ENCODE results near the gene PTPRD. TPM values are rescaled to one million over a fixed set of nuclear protein-coding genes. Genes with fewer than 3 reads are reported as not detected.

PTPRD gene
- total RNA-seq, 4 donors from 2014 or later: 0.78 to 11.7 (median 1.6) TPM

DNA sequence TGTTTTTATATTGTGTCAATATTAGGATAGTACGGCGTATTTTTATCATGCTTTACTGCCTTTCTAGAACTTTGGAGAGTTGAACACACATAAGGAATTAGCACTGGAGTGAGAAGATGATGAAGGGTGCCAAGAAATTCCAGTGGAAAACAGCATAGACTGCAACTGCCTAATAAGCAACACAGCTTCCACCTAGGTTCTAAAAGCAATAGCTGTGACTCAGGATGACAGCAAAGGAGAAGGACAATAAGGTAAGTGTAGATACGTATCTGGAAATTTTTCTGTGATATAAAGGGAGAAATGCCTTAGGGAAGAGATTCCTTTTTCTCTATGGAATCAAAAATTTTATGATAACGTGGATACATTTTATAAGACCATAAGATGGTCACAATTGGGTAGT is 7.4 kb downstream of the PTPRD start:
- in situ Hi-C loops (cut with MboI; ENCODE audit: low sequenced_read_pairs in 4 of 4) (no loop called here), intact Hi-C loops (cut with DNase I; ENCODE audit: low total_unique reads) (no loop called here)
- TF ChIP-seq, protein P1, sequence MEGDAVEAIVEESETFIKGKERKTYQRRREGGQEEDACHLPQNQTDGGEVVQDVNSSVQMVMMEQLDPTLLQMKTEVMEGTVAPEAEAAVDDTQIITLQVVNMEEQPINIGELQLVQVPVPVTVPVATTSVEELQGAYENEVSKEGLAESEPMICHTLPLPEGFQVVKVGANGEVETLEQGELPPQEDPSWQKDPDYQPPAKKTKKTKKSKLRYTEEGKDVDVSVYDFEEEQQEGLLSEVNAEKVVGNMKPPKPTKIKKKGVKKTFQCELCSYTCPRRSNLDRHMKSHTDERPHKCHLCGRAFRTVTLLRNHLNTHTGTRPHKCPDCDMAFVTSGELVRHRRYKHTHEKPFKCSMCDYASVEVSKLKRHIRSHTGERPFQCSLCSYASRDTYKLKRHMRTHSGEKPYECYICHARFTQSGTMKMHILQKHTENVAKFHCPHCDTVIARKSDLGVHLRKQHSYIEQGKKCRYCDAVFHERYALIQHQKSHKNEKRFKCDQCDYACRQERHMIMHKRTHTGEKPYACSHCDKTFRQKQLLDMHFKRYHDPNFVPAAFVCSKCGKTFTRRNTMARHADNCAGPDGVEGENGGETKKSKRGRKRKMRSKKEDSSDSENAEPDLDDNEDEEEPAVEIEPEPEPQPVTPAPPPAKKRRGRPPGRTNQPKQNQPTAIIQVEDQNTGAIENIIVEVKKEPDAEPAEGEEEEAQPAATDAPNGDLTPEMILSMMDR (IDR thresholded peaks at IDR 0.05 in 4 of 5, conservative IDR thresholded peaks at IDR 0.05 in 1 of 5): no peak
- TF ChIP-seq POLR2A (IDR thresholded peaks at IDR 0.05): no peak
- no peak for DNase-seq
- H3K4me3 ChIP-seq: no peak overlapping the region
- H3K9me3 ChIP-seq: no peaks in the 10 kb centered on the region
- no peaks in the 10 kb centered on the region for H3K36me3 ChIP-seq
- H3K27me3 ChIP-seq: no peaks in the 10 kb centered on the region
- H3K27ac ChIP-seq: no peak overlapping the region
- H3K4me1 ChIP-seq: no peaks in the 10 kb centered on the region
- no peak for ATAC-seq

DNA sequence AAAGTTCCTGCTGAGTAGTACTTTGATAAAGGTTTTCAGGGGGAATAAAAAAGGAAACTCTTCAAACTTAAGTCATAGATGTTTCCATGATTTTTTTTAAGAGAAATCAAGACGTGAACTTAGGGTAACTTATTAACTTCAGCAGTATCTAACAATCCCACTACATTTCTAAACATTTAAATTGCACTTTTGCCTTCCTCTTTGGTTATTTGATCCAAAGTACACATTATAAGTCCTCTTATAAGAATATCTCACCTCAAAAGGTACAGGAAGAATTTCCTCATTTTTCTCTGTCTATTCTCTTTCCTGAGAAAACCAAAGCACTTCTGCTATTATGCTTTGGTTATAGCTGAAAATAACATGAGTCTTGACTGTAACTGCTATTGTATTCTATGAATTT is 7.9 kb downstream of the PTPRD start:
- Histone ChIP-seq H3K4me3 (no peak overlapping the region), H3K27ac (no peak overlapping the region), H3K9me3 (no peaks in the 10 kb centered on the region), H3K27me3 (no peaks in the 10 kb centered on the region), H3K4me1 (no peaks in the 10 kb centered on the region), H3K36me3 (no peaks in the 10 kb centered on the region)
- TF ChIP-seq, protein P1 (IDR thresholded peaks at IDR 0.05 in 4 of 5, conservative IDR thresholded peaks at IDR 0.05 in 1 of 5): no peak
- TF ChIP-seq POLR2A (IDR thresholded peaks at IDR 0.05): no peak
- no peak for DNase-seq
- intact Hi-C loops (cut with DNase I; ENCODE audit: low total_unique reads) (no loop called here), in situ Hi-C loops (cut with MboI; ENCODE audit: low sequenced_read_pairs in 4 of 4) (no loop called here)
- ATAC-seq: no peak

DNA sequence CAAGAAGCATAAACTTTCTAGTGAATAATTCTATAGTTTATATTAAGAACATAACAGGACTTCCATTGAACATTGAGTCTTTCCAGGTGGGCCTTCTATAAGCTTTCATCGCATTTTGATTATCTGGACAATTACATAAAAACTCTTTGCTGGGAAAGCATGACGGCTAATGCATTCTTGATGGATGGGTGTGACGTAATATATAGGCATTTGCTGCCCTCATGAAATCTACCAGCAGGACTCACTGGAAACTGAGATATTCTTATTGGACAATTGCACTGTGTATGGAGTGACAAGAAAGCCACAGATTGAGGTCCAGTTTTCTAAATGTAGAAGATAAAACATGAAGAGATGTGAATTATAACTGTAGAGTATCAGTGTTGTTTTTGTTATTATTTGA is 15.0 kb downstream of the PTPRD start:
- H3K27ac ChIP-seq: no peak overlapping the region
- in situ Hi-C loops (cut with MboI; ENCODE audit: low sequenced_read_pairs in 4 of 4): loop anchor here in 1 of 4 donors (25.0 kb wide), 1 partner anchor 110 kb away; no protein-coding TSS in a partner anchor
- H3K27me3 ChIP-seq: no peaks in the 10 kb centered on the region
- H3K4me1 ChIP-seq: no peaks in the 10 kb centered on the region
- no peaks in the 10 kb centered on the region for H3K36me3 ChIP-seq
- TF ChIP-seq, protein P1 (IDR thresholded peaks at IDR 0.05 in 4 of 5, conservative IDR thresholded peaks at IDR 0.05 in 1 of 5): no peak
- TF ChIP-seq POLR2A (IDR thresholded peaks at IDR 0.05): no peak
- ATAC-seq: no peak
- DNase-seq: no peak
- intact Hi-C loops (cut with DNase I; ENCODE audit: low total_unique reads): no loop called here
- H3K4me3 ChIP-seq: no peak overlapping the region
- no peaks in the 10 kb centered on the region for H3K9me3 ChIP-seq

DNA sequence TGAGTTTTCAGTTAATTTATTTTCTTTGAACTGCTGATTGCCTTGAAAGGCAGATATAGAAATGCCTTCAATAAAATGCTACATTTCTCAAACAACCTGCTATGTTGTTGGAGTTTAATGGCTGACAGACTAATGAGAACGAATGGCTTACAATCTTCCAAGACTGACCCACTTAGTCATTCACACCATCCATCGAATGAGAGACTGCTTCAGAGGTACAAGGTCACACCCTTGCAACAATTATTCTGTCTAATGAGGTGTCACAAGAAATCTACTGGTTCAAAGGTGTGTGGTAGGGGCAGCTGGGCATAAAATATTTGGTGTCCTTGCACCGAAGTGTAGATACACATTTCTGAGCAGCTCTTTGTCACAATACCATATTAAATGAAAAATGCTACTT is 18.3 kb downstream of the PTPRD start:
- Histone ChIP-seq H3K4me3 (no peak overlapping the region), H3K27me3 (no peaks in the 10 kb centered on the region), H3K36me3 (no peaks in the 10 kb centered on the region), H3K4me1 (no peaks in the 10 kb centered on the region), H3K27ac (no peak overlapping the region), H3K9me3 (peaks cover 0 to 5% (median 0%) of the 10 kb centered on the region in 3 donors)
- intact Hi-C loops (cut with DNase I; ENCODE audit: low total_unique reads): no loop called here
- TF ChIP-seq, protein P1 (IDR thresholded peaks at IDR 0.05 in 4 of 5, conservative IDR thresholded peaks at IDR 0.05 in 1 of 5): no peak
- TF ChIP-seq POLR2A (IDR thresholded peaks at IDR 0.05): no peak
- in situ Hi-C loops (cut with MboI; ENCODE audit: low sequenced_read_pairs in 4 of 4): loop anchor here in 1 of 4 donors (25.0 kb wide), 1 partner anchor 107 kb away; no protein-coding TSS in a partner anchor
- ATAC-seq: no peak
- no peak for DNase-seq

DNA sequence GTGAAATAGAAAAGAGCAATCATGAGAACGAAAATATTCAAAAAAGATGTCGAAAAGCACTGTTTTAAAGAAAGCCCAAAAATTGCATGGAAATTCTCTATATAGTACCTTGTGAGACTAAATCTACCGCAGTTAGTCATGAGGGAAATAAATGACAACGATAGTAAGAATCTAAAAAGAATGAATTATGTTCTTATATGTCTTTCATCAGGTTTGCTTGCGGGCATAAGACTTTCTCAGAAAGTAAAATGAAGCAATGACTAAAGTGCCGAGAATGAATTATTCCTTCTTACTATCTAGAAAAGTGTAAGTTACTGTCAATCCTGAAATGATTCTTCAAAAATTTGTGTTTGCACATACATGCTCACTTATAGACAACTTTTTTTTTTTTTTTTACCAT is 26.4 kb downstream of the PTPRD start:
- ATAC-seq (no peak), DNase-seq (no peak)
- intact Hi-C loops (cut with DNase I; ENCODE audit: low total_unique reads) (no loop called here), in situ Hi-C loops (cut with MboI; ENCODE audit: low sequenced_read_pairs in 4 of 4) (loop anchor here in 1 of 4 donors (25.0 kb wide), 1 partner anchor 99 kb away; no protein-coding TSS in a partner anchor)
- Histone ChIP-seq H3K4me1 (no peaks in the 10 kb centered on the region), H3K27ac (no peak overlapping the region), H3K36me3 (no peaks in the 10 kb centered on the region), H3K27me3 (no peaks in the 10 kb centered on the region), H3K4me3 (no peak overlapping the region), H3K9me3 (peaks cover 0 to 5% (median 0%) of the 10 kb centered on the region in 3 donors)
- TF ChIP-seq, protein P1 (IDR thresholded peaks at IDR 0.05 in 4 of 5, conservative IDR thresholded peaks at IDR 0.05 in 1 of 5): no peak
- no peak for TF ChIP-seq POLR2A (IDR thresholded peaks at IDR 0.05)
